Measurements from ENCODE around the gene ERICH6B. TPM values are rescaled to one million over a fixed set of nuclear protein-coding genes. Genes with fewer than 3 reads are reported as not detected.

Gene ERICH6B
- total and polyA plus RNA-seq, 2 of the 8 experiments (the other 6 are each of a cell fraction or from before 2014, with no cell fraction given) = not detected

DNA sequence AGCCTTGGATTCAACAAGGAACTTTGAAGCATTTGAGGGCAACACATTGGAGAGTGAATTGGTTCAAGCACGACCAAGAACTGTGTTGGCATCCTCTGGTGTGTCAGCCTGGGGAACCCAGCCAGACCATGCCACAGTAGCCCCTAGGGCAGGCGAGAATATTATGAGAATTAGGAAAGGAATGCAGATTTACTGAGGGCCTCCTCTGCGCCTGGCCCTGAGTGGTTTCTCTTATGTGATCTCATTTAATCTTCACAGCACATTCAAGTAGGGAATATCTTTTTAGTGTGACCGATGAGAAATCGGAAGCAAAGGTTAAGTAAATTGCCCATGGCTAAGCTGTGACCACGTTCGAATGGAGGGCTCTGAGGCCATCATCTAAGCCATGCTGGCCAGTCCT, 15.3 kb upstream of the ERICH6B start (continued):
- TF ChIP-seq RXRA (IDR thresholded peaks at IDR 0.05; ENCODE audit: insufficient read depth, low read depth, low read length) (no peak), BACH1 (IDR thresholded peaks at IDR 0.05; ENCODE audit: low read length) (no peak), GABPA (IDR thresholded peaks at IDR 0.05; ENCODE audit: borderline replicate concordance, insufficient read depth, low read length) (no peak), GTF2F1 (IDR thresholded peaks at IDR 0.05; ENCODE audit: borderline replicate concordance, low read depth, low read length) (no peak), TCF12 (IDR thresholded peaks at IDR 0.05; ENCODE audit: low read depth, low read length) (no peak)
